GM21423 (cell line): ENCODE results near the gene PPP2R5B.

Source experiments
- ATAC-seq: cut with Tn5 transposase; IDR thresholded peaks from one replicate; pipeline ENCODE4 v1.9.1; 2021; ENCODE audit warnings: mild to moderate bottlenecking, moderate library complexity; ENCODE audit not compliant: unreplicated experiment

Gene PPP2R5B

DNA sequence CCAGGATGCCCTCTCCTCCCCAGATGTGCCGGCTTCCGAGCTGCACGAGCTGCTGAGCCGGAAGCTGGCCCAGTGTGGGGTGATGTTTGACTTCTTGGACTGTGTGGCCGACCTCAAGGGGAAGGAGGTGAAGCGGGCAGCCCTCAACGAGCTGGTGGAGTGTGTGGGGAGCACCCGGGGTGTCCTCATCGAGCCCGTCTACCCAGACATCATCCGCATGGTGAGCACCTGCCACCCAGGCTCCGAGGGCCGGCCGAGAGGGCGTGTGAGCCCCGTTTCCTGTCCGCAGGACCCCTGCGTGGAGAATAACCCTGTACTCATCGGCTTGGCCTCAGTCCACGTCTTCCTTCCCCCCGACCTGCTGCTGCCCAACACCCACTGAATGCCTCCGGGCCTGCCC is 2.2 kb downstream of the PPP2R5B start:
- ATAC-seq, result no peak

DNA sequence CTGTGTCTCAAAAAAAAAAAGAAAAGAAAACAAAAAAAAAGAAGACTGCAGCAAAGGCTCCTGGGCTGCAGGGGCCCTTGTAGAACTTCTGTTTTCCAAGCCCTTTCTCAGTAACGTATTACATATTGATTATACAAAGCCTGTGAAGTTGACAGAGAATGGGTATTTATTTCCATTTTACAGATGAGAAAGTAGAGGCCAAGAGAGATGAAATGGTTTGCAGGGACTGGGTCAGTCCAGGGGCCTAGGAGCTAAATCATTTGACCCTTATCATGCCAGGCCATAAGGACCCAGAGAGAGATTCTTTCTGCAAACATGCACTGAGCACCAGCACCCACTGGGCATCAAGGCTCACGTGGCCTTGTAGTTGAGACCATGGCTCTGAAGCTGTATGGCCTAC is 4.5 kb downstream of the PPP2R5B start:
- no peak for ATAC-seq

DNA sequence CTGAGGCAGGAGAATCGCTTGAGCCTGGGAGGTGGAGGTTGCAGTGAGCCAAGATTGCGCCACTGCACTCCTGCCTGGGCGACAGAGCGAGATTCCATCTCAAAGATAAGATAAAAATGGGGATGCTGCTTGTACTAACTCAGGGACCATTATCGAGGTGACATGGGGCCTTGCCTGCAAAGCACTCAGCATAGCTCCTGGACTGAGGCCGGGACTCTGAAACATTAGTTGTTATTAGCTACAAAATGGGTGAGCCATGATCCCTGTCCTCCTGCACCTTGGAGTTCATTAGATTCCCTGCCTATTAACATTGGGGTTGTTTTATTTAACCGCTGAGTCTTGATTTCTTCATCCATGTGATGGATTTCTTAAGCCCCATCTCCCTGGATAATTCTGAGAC is 5.1 kb downstream of the PPP2R5B start:
- no peak for ATAC-seq

DNA sequence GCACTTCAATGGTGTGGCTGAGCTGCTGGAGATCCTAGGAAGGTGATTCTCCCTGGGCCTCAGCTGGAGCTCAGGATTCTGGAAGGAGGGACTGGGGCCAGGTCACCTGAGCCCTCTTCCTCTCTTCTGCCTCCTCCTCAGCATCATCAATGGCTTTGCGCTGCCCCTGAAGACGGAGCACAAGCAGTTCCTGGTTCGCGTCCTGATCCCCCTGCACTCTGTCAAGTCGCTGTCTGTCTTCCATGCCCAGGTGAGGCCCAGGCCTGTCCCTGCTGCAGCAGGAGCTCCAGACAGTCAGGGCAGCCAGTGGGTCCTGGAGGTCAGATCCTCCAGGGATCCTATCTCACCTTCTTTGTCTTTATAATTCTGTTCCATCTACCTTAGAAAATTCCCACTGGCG is 5.9 kb downstream of the PPP2R5B start:
- ATAC-seq, result no peak

DNA sequence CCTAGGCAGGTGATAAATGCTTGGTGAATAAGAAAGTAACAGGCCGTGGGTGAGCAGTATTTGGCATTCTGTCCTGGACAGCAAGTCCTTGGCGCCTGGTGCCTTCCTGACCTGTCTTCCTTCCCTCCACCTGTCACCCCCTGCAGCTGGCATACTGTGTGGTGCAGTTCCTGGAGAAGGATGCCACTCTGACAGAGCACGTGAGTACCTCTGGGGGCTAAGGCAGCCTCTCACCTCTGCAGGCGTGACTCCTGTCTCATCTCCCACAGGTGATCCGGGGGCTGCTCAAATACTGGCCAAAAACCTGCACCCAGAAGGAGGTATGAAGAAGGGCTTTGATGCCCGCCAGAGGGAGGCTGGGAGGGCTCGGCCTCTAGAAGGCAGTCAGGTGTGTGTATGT is 6.8 kb downstream of the PPP2R5B start:
- ATAC-seq, result no peak

DNA sequence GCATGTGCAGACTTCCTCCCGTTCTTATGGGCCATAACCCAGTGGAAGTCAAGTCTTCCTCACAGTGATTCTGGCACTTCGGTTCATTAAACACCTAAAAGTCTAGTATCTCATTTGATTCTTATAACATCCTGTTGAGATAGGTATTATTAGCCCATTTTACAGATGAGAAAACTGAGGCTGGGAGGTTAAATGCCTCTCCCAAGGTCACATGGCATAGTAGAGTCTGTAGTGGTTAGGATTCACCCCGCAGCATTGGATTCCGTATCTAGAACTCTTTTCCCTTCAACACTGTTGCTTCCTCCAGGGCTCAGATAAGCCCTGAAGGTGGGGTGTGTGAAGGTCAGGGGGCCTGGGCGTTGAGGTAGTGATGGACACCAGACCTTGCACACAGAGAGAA is 7.8 kb downstream of the PPP2R5B start:
- ATAC-seq, result no peak

DNA sequence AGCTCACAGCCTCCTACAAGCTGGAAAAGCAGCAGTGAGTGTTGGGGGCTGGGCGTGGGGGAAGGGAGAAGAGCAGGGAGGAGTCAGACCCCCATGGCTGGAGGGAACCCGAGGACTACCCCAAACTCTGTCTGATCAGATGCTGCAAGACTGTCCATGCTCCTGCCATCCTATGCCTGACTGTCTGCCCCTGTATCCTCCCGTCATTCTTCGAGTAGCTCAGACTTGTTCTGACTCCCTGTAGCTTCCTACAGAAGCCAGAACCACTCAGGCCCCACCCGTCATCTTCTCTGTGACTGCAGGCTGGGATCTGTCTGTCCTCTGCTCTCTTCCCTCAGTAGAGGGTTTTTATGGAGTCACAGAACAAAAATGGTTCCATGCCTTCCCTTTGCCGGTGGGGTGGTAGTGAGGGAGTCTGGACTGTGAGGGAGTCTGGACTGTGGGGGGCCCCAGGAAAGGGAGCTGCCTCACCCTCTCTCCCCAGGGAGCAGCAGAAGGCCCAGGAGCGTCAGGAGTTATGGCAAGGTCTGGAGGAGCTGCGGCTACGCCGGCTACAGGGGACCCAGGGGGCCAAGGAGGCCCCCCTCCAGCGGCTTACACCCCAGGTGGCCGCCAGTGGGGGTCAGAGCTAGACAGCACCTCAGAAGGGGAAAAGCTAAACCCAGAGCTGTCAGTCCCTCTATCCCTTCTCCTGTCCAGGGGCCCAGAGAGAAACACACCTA is 8.9 kb downstream of the PPP2R5B start:
- ATAC-seq, result no peak

DNA sequence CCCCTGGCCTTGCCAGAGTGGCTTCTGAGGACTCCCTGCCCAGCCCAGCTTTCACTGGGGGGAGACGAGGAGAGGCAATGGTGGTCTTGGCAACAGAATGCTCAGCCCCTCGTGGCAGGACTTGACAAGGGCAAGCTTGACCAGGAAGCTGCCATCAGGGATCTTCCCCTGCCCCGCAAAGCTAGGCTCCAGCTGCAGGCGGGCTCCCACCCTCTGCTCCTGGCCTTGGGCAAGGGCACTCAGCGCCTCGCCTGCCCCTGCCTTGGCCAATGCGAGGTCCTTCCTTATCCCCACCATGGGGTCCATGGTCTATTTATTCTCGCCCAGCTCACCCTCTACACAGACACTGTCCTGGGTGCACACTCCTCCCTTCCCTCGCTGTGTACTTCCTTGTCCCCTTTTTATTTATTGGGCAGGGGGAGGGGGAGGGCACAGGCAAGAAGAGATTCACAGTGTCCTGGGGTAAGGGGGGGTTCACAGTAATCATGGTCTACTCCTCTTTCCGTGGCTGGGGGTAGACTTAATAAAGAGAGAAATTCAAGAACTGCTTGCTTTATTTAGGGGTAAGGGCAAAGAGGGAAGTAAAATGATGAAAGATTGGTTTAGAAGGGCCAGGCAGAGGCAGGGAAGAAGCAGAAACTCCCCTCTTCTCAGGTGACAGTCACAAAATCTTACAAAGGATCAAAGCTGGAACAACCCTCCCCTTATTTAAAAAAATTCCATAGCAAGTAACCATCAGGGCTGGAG is 9.6 kb downstream of the PPP2R5B start:
- ATAC-seq, result no peak

DNA sequence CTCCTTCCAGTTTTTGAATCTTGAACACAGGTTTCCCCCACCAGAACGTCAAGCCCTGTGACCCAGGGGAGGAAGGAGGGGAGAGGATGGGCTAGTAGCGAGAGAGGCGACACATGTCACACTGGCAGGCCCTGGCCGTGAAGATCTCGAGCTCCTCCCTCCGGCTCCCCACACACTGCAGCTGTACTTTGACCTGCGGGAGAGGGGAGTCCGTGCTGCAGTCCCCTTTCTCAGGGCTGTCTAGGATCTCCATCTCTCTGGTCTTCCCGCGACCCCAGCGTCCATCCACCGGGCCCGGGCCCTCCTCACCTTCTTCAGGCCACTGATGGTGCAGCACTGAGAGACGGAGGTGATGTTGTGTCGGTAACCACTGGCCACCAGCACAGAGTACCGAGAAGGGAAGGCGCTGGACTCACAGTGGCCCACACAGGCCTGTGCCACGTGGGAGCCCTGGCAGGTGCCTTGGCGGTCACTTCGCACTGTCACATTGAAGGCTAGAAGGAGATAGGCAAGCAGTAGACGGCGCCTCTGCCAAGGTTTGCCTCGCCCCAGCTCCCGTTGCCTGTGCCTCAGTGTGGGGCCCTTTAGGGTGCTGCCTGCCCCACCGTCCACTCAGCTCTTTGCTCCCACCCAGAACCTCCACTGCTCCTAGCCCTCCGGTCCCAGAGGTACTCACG is 10.3 kb downstream of the PPP2R5B start:
- no peak for ATAC-seq

DNA sequence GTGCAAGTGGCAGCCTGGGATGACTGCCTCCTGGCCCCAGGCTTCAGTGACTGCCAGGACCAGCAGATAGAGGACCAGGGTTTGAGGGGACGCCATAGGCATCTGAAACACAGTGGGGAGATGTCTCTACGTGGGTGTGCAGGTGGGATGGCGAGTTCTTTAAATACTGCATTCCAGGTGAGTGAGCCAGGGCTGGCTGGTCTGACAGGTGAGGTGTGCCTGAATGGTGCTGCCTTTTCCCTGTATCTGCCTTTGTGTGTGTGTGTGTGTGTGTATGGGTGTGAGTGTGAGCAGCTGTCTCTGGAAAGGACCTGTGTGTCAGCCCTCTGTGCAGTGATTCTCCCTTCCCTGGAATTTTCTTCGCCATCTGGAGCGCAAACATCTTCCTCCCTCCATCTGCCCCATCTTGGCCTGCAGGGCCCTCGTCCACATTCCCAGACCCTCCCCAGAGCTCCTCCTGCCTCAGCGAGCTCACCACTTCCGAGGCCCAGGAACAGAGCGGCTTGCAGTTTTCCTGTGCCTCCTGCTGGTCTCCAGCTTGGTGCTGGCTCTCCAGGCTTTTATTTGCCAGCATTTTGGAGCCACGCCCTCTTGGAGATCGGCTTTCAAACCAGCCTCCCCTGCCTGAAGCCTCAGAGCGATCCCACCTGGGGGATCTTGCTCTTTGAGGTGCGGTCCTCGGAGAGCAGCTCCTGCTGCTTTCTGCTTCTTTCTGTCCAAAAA is 11.0 kb downstream of the PPP2R5B start, which contains the start of gene GPHA2:
Gene GPHA2, minus strand, starts transcription at position 535 of the 723 bp plus-strand sequence. Its CDS starts 433 bp downstream, at position 102.
- ATAC-seq, result no peak

DNA sequence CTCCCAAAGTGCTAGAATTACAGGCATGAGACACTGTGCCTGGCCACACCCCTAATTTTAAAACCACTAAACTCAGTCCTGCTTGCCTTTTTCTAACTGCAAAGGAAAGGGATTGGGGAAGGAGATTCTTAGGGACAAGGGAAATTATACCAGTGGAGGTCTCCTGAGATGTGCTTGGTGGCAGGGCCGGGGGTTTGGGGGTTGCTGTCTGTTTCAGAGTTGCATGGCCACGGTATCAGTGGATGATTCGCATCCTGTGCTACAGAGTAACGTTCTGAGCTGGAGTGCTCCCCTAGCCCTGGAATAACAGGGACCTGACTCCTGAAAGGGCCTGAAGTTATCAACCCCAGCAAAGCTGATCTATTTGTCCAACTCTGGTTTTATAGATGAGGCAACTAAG is 12.1 kb downstream of the PPP2R5B start:
- ATAC-seq, result no peak

DNA sequence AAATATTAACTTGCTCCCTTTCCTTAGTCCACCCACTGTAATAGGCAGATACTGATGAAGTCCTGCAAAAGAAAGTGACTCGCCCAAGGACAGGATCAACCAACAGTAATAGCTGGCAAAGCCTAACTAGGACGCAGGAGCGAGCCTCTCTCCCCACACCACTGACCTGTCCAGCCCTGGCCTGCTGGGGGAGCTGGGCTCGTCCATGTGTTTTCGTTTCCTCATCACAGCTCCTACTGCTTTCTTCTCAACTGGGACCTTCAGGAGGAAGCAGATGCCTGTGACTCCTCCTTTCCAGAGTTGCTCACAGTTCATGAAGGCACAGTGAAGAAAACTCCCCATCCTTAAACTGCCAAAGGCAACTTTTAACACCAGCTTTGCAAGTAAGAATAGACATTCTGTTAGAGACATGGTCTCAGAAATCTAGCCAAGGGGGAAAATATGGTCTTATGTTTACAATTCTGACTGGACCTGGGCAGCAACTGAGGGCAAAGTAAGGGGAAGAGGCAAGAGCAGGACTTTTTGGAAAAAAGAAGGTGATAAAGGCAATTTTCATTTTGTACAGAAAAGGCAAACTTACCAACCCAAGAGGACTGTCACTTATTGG is 22.8 kb downstream of the PPP2R5B start:
- ATAC-seq, result no peak

DNA sequence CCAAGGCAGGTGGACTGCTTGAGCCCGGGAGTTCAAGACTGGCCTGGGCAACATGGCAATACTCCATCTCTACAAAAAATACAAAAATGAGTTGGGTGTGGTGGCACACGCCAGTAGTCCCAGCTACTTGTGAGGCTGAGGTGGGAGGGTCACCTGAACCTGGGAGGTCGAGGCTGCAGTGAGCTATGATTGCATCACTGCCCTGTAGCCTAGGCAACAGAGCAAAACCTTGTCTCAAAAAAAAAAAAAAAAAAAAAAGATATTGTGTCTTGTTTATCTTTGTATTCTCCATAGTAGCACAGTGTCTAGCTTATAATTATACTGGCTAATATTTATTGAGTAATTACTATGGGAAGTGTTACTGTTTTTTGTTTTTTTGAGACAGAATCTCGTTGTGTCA is 27.0 kb downstream of the PPP2R5B start:
- no peak for ATAC-seq

DNA sequence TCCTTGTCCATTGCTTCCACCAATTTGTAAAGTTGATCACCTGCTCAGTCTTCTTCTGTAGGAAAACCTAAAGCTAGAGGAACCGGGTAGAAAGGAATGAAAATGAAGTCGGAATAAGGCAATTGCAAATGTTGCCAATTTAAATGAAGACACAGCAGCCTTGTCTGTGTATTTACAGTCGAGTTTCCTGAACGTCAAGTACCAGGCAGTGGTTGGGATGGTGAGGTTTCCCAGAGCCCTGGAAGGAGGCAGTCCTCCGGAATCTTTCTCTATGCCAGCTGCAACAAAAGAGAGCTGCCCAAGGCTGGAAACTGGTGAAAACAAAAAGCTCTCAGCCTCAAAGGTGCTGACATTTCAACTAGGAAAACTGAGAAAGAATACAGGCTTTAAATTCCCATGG is 29.7 kb downstream of the PPP2R5B start:
- ATAC-seq, result no peak

DNA sequence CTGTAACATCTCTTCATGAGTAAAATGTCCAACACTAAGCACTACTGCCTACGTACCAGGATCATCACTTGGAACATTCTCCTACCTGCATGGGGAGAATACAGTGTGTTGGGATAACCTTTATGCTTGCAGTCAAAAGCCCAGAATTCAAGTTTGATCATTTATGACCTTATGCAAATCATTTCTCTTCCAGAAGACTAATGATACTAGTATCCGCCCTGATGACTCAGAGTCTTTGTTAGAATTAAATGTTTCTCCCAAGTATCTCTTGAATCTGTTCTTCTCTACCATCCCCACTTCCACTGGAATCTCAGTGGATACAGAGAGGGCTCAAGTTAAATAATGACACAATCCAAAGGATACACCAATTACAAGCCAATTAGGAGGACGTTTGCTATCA is 35.0 kb downstream of the PPP2R5B start:
- ATAC-seq, result no peak

DNA sequence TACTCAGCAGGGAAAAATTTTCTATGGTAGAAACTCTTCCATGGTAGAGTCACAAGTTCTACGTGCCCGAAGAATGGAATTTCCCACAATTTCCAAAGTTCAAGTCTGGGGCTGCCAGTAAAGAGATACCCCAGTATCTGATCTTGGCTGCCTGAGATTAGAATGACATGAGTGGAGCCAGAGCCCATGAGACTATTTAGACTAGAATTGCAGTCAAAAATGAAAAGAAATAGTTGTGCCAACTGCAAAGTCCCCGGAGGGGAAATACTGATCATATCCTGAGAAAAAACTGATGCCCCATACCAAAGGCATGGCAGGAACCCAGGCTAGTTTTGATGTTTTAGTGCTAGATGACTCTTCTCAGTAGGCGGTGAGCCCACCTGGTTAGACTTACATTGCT is 36.2 kb downstream of the PPP2R5B start:
- ATAC-seq, result no peak

DNA sequence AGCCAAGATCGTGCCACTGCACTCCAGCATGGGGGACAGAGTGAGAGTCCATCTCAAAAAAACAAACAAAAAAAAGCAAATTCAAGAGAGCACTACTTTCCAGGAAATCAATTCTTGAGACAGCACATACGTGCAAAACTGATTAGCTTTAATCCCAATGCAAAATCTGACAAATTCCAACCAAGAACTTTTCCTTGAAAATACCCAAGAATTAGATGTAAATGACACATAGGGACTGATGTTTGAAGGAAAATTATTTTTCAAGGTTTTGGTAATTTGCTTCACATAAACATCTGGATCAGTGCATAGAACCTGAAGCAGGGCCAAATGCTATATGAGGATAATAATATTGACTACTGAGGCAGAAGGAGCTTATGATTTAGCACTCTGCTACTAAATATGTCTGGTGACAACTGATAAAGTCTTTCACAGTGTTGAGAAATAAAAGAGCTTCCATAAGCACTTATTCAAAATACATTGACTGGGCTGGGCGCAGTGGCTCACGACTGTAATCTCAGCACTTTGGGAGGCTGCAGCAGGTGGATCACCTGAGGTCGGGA is 38.7 kb downstream of the PPP2R5B start:
- no peak for ATAC-seq

DNA sequence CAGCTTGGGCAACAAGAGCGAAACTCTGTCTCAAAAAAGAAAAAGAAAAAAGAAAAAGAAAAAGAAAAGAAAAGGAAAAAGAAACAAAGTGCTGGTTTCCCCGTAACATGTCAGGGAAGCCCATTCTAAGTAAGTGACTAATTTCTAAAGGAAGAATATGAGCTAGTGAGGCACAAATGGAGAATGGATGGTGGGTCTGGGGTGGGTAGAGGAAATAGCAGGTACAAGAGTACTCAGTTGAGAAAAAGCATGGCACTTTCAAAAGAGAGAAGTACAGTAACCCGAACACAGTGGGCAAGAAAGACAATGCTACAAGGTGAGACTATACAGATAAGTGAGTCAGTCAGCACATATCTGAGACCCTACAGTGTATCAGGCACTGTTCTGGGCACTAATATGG is 42.9 kb downstream of the PPP2R5B start:
- no peak for ATAC-seq

DNA sequence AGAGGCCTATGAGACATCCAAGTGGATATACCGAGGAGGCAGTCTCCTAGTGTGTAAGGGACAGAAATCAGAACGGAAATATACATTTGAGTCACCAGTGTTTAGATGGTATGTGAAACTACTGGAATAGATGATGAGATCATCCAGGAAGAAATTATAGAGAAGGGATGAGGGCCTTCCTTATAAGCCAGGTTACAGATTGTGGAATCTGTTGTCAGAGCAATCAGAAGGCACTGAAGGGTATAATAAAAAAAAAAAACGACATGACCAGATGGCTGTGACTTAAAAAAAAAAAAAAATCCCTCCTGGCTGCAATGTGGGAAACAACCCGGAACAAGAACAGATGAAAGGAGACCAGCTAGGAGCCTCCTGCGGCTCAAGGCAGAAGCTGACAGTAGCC is 44.7 kb downstream of the PPP2R5B start:
- ATAC-seq, result no peak

DNA sequence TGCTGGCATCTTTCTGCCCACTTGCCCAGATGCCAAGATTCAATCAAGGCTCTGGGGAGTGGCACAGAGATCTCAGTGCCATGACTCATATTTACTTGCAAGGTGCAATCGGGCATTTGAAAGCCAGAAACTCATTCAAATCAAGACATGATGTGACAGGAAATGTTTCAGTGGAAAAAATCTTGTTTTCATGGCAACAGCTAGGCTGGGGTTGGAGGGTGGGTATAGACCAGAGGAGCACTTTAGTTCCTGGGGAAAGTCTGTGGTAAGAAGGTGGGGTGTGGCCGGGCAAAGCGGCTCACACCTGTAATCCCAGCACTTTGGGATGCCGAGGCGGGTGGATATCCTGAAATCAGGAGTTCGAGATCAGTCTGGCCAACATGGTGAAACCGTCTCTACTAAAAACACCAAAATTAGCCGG is 46.3 kb downstream of the PPP2R5B start:
- ATAC-seq, result no peak
